ENCODE results near the gene UNC5A.
A peak's percentile ranks its signal among the peaks of the same experiment; 100 is the strongest.

The UNC5A gene

DNA sequence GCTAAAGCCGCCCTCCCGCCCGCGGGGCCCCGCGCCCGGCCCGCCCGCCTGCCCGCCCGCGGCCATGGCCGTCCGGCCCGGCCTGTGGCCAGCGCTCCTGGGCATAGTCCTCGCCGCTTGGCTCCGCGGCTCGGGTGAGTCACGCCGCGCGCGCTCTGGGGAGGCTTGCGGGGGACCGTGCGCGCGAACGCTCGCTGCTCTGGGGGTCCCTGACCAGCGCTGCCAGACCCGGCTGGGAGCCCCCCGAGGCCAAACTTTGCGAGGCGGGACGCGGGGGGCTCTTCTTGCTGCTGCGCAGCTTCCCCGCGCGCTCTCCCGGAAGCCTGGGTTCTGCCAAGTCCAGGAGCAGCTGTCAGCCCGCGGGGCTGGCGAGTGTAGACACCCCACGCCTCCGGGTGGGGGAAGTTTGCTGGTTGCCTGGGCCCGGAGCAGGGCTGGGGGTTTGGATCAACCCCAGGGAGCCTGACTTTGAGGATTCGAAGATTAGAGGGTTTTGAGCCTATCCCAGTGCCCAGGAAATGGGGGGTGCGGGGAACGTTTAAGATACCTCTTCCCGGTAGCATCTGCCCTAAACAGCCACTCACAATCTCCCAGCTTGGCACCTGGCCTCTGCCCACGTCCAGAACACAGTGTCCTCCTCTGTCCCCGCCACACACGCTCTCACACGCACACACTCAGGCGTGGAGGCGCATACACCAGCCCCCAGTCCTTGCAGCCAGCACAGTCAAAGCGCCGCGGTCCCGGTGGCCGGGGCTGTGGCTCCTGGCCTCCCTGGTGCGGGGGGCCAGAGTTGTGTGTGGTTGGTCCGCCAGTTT, 535 bp downstream of the UNC5A start (continued):
- TF ChIP-seq PATZ1 (tag by site-specific recombination; IDR thresholded peaks at IDR 0.05): no peak; the same call in none of the 2 replicates
- TF ChIP-seq ZNF626 (tag by site-specific recombination; IDR thresholded peaks at IDR 0.05): no peak
- TF ChIP-seq ZNF561 (tag by site-specific recombination; IDR thresholded peaks at IDR 0.05; ENCODE audit: borderline replicate concordance): no peak
- TF ChIP-seq ZNF677 (tag by site-specific recombination; IDR thresholded peaks at IDR 0.05): no peak
- TF ChIP-seq ZSCAN4 (tag by site-specific recombination; IDR thresholded peaks at IDR 0.05): no peak
- 0 out of 2 replicates have a peak, but pooled peaks have one; percentile 25 for TF ChIP-seq ZSCAN30 (tag by site-specific recombination; IDR thresholded peaks at IDR 0.05)
- no peak for TF ChIP-seq ZNF19 (tag by site-specific recombination; IDR thresholded peaks at IDR 0.05; ENCODE audit: low read depth)
- no peak for TF ChIP-seq ZNF704 (tag by site-specific recombination; IDR thresholded peaks at IDR 0.05)
- TF ChIP-seq ZNF114 (tag by site-specific recombination; IDR thresholded peaks at IDR 0.05): no peak
- TF ChIP-seq ZNF747 (tag by site-specific recombination; IDR thresholded peaks at IDR 0.05): no peak
- no peak for TF ChIP-seq ZNF175 (tag by site-specific recombination; IDR thresholded peaks at IDR 0.05)
- peak; percentile 67 for TF ChIP-seq ZBTB26 (tag by site-specific recombination; optimal IDR thresholded peaks at IDR 0.05)
- no peak for TF ChIP-seq ZNF658 (tag by site-specific recombination; IDR thresholded peaks at IDR 0.05)
- no peak for TF ChIP-seq ZNF394 (tag by site-specific recombination; IDR thresholded peaks at IDR 0.05; ENCODE audit: borderline replicate concordance)
- TF ChIP-seq ZNF785 (tag by site-specific recombination; IDR thresholded peaks at IDR 0.05): no peak
- no peak for TF ChIP-seq KLF9 (tag by site-specific recombination; IDR thresholded peaks at IDR 0.05; ENCODE audit: low read depth)
- peak; percentile 46; the same call in 1 of the 2 replicates for TF ChIP-seq ZBTB10 (tag by site-specific recombination; IDR thresholded peaks at IDR 0.05)
- TF ChIP-seq ZNF521 (tag by site-specific recombination; IDR thresholded peaks at IDR 0.05): no peak
- peak; percentile 45 for TF ChIP-seq ZBTB8A (tag by site-specific recombination; IDR thresholded peaks at IDR 0.05)
- 0 out of 2 replicates have a peak, but pooled peaks have one; percentile 29 for TF ChIP-seq ZIC2 (tag by site-specific recombination; IDR thresholded peaks at IDR 0.05)
- no peak for TF ChIP-seq ZNF221 (tag by site-specific recombination; IDR thresholded peaks at IDR 0.05; ENCODE audit: borderline replicate concordance)
- no peak for TF ChIP-seq ZNF596 (tag by site-specific recombination; IDR thresholded peaks at IDR 0.05)
- peak; percentile 43 for TF ChIP-seq PRDM10 (tag by site-specific recombination; IDR thresholded peaks at IDR 0.05)
- TF ChIP-seq OSR2 (tag by site-specific recombination; IDR thresholded peaks at IDR 0.05): peak; percentile 14; the same call in 1 of the 2 replicates
- TF ChIP-seq PRDM1 (tag by site-specific recombination; IDR thresholded peaks at IDR 0.05): no peak
- TF ChIP-seq ZFP41 (tag by site-specific recombination; IDR thresholded peaks at IDR 0.05; ENCODE audit: borderline replicate concordance): no peak
- peak; percentile 90 for TF ChIP-seq GLIS1 (tag by site-specific recombination; IDR thresholded peaks at IDR 0.05)
- no peak for TF ChIP-seq ZNF660 (tag by site-specific recombination; IDR thresholded peaks at IDR 0.05)
